HG03025 (cell line): ENCODE results near the gene FAM171A1.

Experiments
- ATAC-seq: cut with Tn5 transposase; IDR thresholded peaks from one replicate; pipeline ENCODE4 v1.9.1; 2021; ENCODE audit warnings: mild to moderate bottlenecking, moderate library complexity; ENCODE audit not compliant: unreplicated experiment, low FRiP score

The FAM171A1 gene

DNA sequence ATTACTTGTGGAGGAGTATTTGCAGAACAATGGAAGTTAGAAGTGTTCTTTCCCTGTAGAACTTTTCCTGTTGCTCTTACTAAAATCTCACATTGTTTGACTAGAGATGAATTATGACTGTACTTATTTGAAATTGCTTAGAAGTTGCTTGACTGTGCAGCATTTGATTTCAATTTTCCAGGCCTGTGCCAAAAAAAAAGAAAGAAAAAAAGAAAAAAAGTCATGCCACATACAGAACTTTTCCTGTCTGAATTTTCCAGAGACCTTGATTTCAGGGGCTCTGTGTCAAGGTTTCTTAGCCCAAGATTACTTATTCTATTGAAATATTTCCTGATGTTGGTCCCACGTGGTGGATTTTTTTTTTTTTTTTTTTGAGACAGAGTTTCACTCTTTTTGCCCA lies 3.5 kb upstream of the FAM171A1 start:
- no peak for ATAC-seq

GRCh38 chr10:15374156-15374555 lies 3.1 kb upstream of the FAM171A1 start:
- ATAC-seq, result no peak

DNA sequence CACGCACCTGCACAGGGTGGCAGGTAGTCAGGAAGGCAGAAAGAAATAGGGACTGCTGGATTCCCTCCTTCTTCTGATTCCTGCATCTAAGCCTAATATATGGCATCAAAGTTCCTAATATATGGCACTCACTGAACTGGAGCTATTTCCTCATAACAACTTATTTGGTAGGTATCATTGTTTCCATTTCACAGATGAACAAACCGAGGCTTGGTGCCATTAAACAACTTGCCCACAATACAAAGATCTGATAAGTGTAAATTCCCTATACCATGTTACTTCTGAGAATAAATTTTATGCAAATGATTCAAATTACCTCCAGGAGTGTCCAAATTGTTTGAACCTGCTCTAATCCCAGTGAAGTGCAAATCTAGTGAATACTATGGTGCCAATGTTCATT lies 2.1 kb upstream of the FAM171A1 start:
- no peak for ATAC-seq

DNA sequence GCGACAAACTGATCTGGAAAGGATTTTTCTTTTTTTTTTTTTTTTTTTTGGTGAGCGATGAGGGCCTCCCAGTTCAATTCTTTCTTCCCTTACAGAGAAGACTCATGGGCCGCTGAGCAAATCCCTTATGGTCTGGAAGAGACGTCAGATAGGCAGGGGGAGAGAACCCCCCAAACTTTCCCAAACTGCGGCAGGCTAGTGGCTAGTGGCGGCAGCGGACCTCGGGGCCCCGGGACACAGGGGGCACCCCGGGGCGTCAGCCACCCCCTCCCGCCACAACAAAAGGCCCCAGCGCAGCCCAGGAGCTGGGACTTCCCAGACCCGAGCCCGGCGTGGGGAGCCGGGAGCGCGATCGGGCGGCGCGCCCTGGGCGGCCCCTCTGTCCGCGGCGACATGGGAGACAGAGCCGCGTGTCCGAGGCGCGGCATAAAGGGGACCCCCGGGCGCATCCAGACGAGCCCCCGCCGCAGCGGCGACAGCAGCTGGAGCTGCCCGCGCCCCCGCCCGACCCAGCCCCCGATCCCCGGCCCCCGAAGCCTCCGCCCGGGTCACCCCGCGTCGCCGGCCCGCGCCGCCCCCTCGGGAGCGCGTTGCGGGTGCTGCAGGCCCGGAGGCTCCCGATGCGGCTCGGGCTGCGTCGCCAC lies 755 bp downstream of the FAM171A1 start:
- no peak for ATAC-seq

DNA sequence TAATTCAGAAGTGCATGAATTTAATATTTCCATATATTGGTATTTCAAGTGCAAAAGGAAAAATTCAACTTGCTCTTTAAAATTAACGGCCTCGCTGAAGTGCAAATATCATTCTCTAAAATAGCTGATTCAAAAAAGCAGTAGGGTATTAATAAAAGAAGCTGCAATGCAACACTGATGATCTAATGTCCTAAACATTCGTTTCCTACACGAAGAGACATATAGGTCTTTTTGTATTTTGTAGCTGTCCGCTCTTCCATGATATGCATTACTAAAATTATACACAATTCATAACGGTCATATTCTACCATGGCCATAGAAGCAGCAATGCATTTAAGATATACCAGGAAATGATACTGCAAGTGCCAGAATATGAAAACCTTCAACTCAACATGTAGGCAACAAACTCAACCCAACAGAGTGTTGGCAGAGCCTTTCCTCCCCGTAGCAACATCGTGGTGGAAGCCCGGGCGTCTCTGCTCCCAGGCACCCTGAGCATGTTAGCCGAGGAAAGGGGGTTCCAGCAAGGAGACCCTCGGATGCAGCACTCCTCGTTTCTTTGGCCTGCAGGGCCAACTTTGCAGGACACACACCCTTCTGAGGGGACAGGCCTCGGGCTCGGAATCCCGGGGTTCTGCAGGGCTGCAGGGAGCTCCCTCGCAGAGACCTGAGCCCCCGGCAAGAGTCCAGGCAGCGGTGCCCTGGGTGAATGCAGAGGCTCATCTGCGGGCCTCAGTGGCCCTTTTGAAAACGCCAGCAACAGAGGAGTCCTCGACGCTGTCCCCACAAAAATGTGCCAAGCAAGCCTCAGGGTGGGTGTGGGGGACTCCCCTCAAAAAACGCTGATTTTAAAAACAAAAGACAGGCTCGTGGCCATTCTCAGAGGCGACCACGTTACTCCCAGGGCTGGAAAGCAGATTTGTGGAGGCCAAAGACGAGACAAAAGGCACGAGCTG lies 1.6 kb downstream of the FAM171A1 start:
- ATAC-seq, result no peak

- no peak for ATAC-seq
Observed at GRCh38 chr10:15368101-15368855, 2.8 kb downstream of the FAM171A1 start.

GRCh38 chr10:15367296-15368085 lies 3.6 kb downstream of the FAM171A1 start:
- no peak for ATAC-seq

GRCh38 chr10:15365692-15366091 lies 5.4 kb downstream of the FAM171A1 start:
- no peak for ATAC-seq

DNA sequence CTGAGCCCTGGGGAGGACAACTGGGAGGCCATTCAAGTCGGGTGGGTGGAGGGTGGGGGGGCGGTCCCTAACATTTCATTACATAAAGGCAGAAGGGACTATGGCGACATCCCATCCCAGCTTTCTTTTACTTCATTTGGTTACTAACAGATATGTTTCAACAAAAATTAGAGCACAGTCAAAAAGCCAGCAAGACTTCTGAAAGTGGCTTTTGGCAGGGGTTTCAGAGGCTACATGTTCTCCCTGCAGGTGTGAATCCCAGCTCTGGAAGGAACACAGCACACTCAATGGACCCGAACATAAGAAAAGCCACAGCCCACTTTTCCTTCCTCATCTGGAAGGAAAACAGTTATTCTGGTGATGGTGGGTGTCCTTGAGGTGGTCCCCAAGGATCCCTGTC lies 7.1 kb downstream of the FAM171A1 start:
- no peak for ATAC-seq

- no peak for ATAC-seq
Observed at GRCh38 chr10:15363031-15363430, 8.1 kb downstream of the FAM171A1 start.

DNA sequence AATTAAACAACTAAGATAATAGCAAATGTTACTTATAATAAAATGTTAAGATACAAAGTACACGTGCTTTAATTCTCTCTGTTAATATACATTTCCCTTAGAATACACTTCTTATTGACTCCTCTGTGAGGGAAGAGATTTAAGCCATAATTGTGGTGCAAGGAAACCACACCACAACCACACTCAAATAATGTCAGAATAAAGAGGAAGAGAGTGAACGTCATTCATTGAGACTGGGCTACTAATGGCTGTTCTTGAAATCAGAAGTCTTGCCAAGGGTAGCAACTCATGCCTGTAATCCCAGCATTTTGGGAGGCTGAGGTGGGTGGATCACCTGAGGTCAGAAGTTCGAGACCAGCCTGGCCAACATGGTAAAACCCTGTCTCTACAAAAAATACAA lies 10.0 kb downstream of the FAM171A1 start:
- no peak for ATAC-seq

- ATAC-seq, result no peak
Observed at GRCh38 chr10:15360566-15360965, 10.5 kb downstream of the FAM171A1 start.

DNA sequence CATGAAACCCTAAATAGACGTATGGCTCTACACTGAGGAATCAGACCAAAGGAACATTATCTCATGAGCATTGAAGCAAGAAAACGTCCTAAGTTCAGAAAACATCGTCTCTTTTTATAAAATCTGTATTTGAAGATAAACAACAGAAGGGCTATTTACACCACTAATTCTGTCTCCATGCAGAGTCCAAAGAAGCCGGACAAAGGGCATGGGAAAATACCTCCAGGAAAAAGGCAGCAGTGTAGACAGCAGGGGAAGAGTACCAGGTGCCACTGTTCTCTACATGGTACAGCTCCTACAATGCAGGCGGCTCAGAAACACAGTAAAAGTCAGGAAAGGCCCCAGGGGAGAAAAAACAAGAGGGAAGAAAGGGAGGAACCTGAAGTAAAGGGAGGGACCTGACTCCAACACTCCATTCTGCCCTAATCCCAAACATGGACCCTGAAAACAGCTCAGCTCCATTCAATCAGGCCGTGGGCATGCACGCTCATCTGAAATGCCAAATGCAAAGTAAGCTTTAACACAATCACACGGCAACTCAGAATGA lies 17.5 kb downstream of the FAM171A1 start:
- no peak for ATAC-seq

- no peak for ATAC-seq
Observed at GRCh38 chr10:15352836-15353235, 18.3 kb downstream of the FAM171A1 start.

GRCh38 chr10:15352201-15352600 lies 18.9 kb downstream of the FAM171A1 start:
- no peak for ATAC-seq

GRCh38 chr10:15351099-15351820 lies 19.8 kb downstream of the FAM171A1 start:
- no peak for ATAC-seq

GRCh38 chr10:15349112-15349511 lies 22.0 kb downstream of the FAM171A1 start:
- no peak for ATAC-seq

- no peak for ATAC-seq
Observed at GRCh38 chr10:15348579-15348978, 22.5 kb downstream of the FAM171A1 start.

DNA sequence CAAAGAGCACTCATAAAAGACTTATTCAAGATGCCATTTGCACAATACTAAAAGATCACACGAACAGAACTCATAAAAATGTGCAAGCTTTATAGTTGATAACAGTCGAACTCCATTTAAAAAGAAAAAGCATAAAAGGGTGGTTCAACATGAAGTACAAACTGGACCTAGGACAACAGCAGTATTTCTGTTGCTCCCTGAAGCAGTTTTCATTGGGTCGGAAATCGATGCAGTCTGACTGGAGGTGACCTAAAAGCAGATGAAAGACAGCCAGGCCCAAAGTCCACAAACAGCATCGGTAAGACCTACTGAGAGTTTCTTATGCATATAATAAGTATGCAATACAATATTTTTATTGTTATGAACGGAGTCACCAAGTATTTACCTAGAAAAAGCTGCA lies 23.9 kb downstream of the FAM171A1 start:
- no peak for ATAC-seq
